Measurements from ENCODE around the gene FAM149A. TPM values are rescaled to one million over a fixed set of nuclear protein-coding genes. Genes with fewer than 3 reads are reported as not detected.

Gene FAM149A
- total and polyA plus RNA-seq, 2 experiments from 2014 or later, result 6.9 to 7.0 TPM

DNA sequence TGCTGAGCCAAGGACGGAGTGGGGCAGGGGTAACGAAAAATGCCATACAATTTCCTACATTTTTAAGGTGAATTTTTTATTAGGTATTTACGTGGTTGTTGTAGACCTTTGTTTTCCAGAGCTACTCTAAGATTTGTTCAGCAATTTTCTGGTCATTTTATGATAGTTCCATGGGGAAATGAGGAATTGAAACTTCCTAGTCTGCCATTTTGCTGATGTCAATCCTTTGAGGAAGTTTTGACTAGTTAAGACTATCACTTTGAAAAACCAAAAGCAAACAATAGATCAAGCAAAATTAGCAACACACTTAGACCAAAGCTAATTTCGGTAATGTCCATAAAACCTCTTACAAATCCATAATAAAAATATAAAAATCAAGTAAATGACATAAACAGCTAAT, 42.6 kb upstream of the FAM149A start:
- Histone ChIP-seq H3K9me2 (replicated peaks; ENCODE audit: insufficient read depth) (no peaks in the 10 kb centered on the region), H3K9me3 (ENCODE audit: low read depth) (peaks cover 6% of the 10 kb centered on the region), H2AFZ (no peak overlapping the region), H3K79me2 (no peaks in the 10 kb centered on the region), H4K20me1 (ENCODE audit: insufficient read depth, poor library complexity, severe bottlenecking) (no peaks in the 10 kb centered on the region), H3K36me3 (replicated peaks; ENCODE audit: insufficient read depth, low read depth) (no peaks in the 10 kb centered on the region), H3K27me3 (no peaks in the 10 kb centered on the region), H3K4me3 (no peak overlapping the region), H3K4me2 (no peak overlapping the region), H3K27ac (no peak overlapping the region), H3K4me1 (ENCODE audit: insufficient read depth) (no peaks in the 10 kb centered on the region)
- no peak for DNase-seq (ENCODE audit: low spot score)
- 87% methylated on average over 4 of the region's 4 CpGs for WGBS (ENCODE audit: low lambda C conversion rate, missing lambda C conversion rate)
- TF ChIP-seq EZH2phosphoT487 (IDR thresholded peaks at IDR 0.05; ENCODE audit: low read depth, severe bottlenecking, unreplicated experiment), result no peak
- TF ChIP-seq, protein P1, sequence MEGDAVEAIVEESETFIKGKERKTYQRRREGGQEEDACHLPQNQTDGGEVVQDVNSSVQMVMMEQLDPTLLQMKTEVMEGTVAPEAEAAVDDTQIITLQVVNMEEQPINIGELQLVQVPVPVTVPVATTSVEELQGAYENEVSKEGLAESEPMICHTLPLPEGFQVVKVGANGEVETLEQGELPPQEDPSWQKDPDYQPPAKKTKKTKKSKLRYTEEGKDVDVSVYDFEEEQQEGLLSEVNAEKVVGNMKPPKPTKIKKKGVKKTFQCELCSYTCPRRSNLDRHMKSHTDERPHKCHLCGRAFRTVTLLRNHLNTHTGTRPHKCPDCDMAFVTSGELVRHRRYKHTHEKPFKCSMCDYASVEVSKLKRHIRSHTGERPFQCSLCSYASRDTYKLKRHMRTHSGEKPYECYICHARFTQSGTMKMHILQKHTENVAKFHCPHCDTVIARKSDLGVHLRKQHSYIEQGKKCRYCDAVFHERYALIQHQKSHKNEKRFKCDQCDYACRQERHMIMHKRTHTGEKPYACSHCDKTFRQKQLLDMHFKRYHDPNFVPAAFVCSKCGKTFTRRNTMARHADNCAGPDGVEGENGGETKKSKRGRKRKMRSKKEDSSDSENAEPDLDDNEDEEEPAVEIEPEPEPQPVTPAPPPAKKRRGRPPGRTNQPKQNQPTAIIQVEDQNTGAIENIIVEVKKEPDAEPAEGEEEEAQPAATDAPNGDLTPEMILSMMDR (IDR thresholded peaks at IDR 0.05; ENCODE audit: poor library complexity), result no peak
- no peak for TF ChIP-seq EZH2 (IDR thresholded peaks at IDR 0.05; ENCODE audit: borderline replicate concordance)

GRCh38 chr4:186067757-186068385, 36.6 kb upstream of the FAM149A start:
- no peaks in the 10 kb centered on the region for H3K79me2 ChIP-seq
- H2AFZ ChIP-seq, result peak overlapping the region; percentile 82
- peak overlapping the region; percentile 73 for H3K4me2 ChIP-seq
- no peaks in the 10 kb centered on the region for H3K36me3 ChIP-seq (replicated peaks; ENCODE audit: insufficient read depth, low read depth)
- peak; percentile 68 for DNase-seq (ENCODE audit: low spot score)
- no peaks in the 10 kb centered on the region for H4K20me1 ChIP-seq (ENCODE audit: insufficient read depth, poor library complexity, severe bottlenecking)
- no peak for TF ChIP-seq EZH2 (IDR thresholded peaks at IDR 0.05; ENCODE audit: borderline replicate concordance)
- TF ChIP-seq, protein P1 (IDR thresholded peaks at IDR 0.05; ENCODE audit: poor library complexity), result peak; percentile 50
- H3K4me1 ChIP-seq (ENCODE audit: insufficient read depth), result peaks cover 4% of the 10 kb centered on the region
- WGBS (ENCODE audit: low lambda C conversion rate, missing lambda C conversion rate), result 68% methylated on average over 9 of the region's 9 CpGs
- H3K9me2 ChIP-seq (replicated peaks; ENCODE audit: insufficient read depth), result no peaks in the 10 kb centered on the region
- no peak overlapping the region for H3K27ac ChIP-seq
- H3K4me3 ChIP-seq, result no peak overlapping the region
- no peaks in the 10 kb centered on the region for H3K27me3 ChIP-seq
- no peaks in the 10 kb centered on the region for H3K9me3 ChIP-seq (ENCODE audit: low read depth)

DNA sequence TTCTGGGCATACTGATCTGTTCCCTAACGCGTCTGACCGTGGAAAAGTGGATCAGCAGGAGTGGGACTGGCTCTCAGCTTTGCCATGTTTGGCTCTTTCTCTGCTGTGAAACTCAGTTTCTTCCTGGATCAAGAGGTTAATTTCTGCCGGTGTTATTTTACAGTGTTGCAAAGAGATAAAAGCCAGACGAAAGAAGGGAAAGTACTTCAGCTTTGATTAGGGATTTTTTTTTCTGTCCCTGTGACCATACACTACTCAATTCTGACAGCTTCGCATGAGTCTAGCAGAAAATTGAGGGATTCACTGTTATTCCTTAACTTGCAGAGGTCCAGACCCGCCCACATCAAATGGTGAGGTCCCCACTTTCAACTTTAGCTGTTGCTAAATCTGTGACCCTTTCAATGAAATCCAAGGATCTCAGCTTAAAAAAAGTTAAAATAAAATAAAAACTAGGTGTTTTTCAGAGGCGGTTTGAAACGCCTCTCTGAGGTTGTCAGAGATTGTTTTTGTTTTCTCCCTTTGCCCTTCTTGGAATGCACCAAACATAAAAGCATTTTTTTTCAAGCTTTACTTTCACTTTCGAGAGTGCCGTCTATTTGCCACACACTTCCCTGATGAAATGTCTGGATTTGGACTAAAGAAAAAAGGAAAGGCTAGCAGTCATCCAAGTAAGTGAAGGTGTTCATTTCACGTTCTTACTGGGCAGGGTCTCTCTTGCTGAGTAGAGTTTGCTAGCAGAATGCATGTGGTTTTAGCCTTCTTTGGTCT, 35.7 kb upstream of the FAM149A start, which contains the start of gene TLR3:
TSS of gene TLR3 (plus strand) at position 576 of the 768 bp plus-strand sequence. CDS start 7,464 bp downstream, outside the sequence.
- peaks cover 4% of the 10 kb centered on the region for H3K4me1 ChIP-seq (ENCODE audit: insufficient read depth)
- peak within 1 kb of the TSS; percentile 40 for H3K27ac ChIP-seq
- DNase-seq (ENCODE audit: low spot score), result no peak
- peak within 1 kb of the TSS; percentile 82 for H2AFZ ChIP-seq
- no peaks in the 10 kb centered on the region for H3K9me3 ChIP-seq (ENCODE audit: low read depth)
- no peaks in the 10 kb centered on the region for H3K36me3 ChIP-seq (replicated peaks; ENCODE audit: insufficient read depth, low read depth)
- no peaks in the 10 kb centered on the region for H4K20me1 ChIP-seq (ENCODE audit: insufficient read depth, poor library complexity, severe bottlenecking)
- WGBS (ENCODE audit: low lambda C conversion rate, missing lambda C conversion rate), result 47% methylated on average over 12 of the region's 12 CpGs
- no peaks in the 10 kb centered on the region for H3K9me2 ChIP-seq (replicated peaks; ENCODE audit: insufficient read depth)
- H3K4me3 ChIP-seq, result peak within 1 kb of the TSS; percentile 32
- H3K4me2 ChIP-seq, result peak within 1 kb of the TSS; percentile 73
- no peaks in the 10 kb centered on the region for H3K27me3 ChIP-seq
- TF ChIP-seq EZH2 (IDR thresholded peaks at IDR 0.05; ENCODE audit: borderline replicate concordance), result no peak
- no peak for TF ChIP-seq EZH2phosphoT487 (IDR thresholded peaks at IDR 0.05; ENCODE audit: low read depth, severe bottlenecking, unreplicated experiment)
- TF ChIP-seq, protein P1 (IDR thresholded peaks at IDR 0.05; ENCODE audit: poor library complexity), result no peak
- H3K79me2 ChIP-seq, result no peaks in the 10 kb centered on the region

Measured in hepatocyte (in vitro differentiated cells).